Activated CD8-positive, alpha-beta memory T cell treated with anti-CD3 and anti-CD28 coated beads for 4 hours (primary cell): ENCODE data around the gene MROH9.

Experiments
- DNase-seq, 2 donors: peaks; one replicate each; pipeline ENCODE4 v3.0.0-alpha.2; 2020; ENCODE audit warnings: low read depth in 2 of 2

Gene MROH9

GRCh38 chr1:171081763-171082201 is 146.4 kb downstream of the MROH9 start:
- no peak for DNase-seq

- DNase-seq = no peak
These were observed 147.3 kb downstream of the MROH9 start for GRCh38 chr1:171082606-171083005.

- no peak for DNase-seq
These were observed 147.9 kb downstream of the MROH9 start for GRCh38 chr1:171083222-171083621.

- no peak for DNase-seq
These were observed 148.8 kb downstream of the MROH9 start for GRCh38 chr1:171084091-171084490.

DNA sequence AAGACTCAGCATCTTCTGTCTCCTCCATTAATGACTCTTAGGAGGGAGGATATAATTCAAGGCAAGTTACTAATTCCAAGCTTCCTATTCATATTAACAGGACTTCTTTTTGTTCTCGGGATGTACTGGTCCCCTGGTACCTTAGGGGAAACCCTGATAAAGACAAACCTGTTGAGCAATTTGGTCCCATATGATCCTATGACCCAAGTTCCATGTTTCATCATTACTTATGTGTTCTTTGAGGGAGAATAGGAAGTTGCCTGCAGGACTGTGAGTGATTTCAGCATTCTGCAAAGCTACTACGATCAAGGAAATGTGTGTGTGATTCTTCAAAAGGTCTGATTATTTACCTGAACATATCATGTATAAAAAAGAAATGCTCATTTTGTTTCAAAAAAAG is 149.5 kb downstream of the MROH9 start:
- no peak for DNase-seq

DNA sequence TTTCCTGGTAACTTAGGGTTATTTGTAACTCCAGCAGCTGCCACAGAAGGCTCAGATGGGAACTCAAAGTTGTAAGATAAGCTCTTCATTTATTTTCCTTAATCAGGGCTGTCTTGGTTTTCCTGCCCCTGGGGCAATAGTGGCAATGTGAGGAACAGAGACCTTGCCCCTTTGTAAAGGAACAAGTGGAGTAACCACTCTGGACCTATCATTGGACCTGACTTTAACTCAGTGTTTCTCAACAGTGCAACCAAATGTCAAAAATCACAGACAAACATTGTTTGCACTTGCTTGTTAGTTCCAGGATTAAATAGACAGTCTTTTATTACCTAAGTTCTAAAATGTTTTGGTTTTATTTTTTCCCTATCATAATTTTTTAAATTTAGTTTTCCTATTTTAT is 152.6 kb downstream of the MROH9 start:
- DNase-seq = no peak

- no peak for DNase-seq
These were observed 155.3 kb downstream of the MROH9 start, which contains the start of gene FMO3 for GRCh38 chr1:171090604-171091003. Gene FMO3, plus strand, starts transcription at chr1:171090905. Its CDS starts 1,754 bp downstream, at chr1:171092659.

- no peak for DNase-seq
These were observed 168.5 kb downstream of the MROH9 start for GRCh38 chr1:171103862-171104261.

DNA sequence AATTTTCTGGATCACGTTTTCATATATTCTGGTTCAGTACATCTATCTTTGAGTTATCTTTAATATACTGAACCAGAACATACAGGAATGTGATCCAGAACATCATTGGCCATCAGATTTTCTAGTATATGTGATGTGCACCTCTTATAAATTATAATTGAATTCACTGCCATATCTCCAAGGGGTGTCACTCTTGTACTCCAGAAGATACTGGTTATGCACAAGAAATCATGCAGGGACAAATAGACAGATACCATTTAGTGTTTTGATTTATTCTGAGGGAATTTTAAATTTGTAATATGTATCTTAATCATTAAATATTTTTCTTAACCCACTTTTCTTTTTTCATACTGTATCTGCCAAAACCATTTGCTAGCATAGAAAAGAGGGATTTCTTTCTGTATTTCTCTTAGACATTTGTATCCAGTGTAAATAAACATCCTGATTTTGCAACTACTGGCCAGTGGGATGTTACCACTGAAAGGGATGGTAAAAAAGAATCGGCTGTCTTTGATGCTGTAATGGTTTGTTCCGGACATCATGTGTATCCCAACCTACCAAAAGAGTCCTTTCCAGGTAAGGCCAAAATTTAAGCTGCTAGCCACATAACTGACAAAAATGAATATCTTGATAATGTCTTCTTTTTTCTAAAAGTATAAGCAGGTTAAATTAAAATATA is 172.1 kb downstream of the MROH9 start:
- no peak for DNase-seq

DNA sequence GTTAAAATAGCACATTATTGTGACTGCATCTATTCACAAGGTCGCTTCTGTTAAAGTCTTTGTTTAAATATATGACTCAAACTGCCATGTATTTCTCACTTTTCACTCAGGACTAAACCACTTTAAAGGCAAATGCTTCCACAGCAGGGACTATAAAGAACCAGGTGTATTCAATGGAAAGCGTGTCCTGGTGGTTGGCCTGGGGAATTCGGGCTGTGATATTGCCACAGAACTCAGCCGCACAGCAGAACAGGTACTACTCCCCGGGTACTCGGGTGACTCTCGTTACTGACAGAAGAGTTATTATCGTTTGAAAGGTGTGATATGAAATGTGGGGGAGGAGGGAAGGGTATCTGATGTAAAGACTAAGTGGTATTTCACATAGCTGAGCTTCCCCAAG is 172.6 kb downstream of the MROH9 start:
- no peak for DNase-seq

DNA sequence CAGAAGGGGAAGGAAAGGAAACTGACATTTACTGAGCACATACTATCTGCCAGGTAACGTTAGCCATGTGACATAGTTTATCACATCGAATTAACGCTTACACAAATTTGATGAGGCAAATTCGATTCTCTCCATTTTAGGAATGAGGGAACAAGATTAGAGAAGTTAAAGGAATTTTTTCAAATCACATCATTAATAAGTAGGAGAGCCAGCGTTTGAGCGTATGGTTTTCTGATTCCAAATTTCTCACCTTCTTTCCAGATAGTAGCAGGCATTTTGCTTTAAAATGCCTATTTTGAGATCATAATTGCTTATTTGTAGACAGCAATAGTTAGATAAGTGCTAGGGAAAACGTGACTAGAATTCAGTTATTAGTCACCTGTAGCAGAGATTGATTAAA is 174.6 kb downstream of the MROH9 start:
- no peak for DNase-seq

DNA sequence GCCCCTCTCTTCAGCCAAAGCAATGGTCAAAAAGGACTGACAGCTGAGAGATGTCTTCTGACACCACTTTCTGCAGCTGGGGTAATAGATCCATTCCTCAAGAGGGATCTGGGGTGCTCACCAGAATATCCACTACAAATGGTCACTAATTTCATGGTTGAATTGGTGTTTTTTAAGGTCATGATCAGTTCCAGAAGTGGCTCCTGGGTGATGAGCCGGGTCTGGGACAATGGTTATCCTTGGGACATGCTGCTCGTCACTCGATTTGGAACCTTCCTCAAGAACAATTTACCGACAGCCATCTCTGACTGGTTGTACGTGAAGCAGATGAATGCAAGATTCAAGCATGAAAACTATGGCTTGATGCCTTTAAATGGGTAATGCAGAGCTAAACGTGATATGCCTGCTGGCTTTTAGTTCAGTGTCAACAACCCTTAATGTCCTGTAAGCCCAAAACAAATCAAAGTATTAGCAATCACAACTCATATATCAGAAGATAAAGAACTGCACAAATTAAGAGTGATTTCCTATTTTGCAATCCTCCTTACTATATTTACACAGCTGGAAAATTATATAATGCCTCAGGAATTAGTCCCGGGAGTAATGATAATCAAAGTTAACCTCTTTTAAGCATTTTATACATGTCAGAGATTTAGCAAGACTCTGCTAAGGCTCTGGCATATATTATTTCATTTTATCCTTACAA is 175.4 kb downstream of the MROH9 start:
- DNase-seq = no peak

DNA sequence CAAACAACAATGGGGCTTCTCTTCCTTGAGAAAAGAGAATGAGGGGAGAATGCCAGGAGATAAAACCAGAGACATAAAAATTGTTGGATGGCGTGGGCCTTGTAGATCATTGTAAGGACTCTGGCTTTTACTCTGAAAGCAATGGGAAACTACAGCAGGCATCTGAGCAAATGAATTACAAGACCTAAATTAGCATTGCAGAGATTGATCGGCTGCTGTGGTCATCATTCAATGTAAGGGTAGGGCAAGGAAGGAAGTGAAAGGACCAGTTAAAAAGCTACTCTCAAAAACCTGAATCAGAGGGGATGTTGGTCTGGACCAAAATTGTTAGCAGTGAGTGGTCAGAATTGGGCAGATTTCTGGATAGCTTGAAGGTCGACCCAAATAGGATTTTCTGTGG is 176.8 kb downstream of the MROH9 start:
- DNase-seq = no peak

DNA sequence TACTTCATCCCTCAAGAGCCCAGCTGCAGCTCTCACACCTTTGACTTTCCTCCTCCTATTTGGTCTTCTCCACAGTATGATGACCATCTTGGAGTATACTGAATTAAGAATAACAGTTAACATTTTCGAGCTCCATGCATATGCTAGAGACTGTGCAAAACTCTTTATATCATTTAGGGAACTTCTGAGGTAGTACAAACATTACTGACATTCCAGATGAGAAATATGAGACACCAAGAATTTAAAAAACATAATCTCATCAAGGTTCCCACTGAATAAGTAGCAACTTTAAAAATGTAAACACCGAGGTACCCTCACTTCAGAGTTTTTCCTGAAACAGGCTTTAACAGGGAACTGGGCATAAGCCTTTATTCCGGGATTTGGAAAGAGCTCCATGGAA is 178.0 kb downstream of the MROH9 start:
- DNase-seq = no peak
